ENCODE measurements around the gene STX10.
"Not testable (repeated sequence)": the region's sequence is repeated elsewhere in the genome, so short reads cannot be mapped to it uniquely, and the experiment has no call there.

STX10 gene

GRCh38 chr19:13152974-13153568 lies 2.9 kb upstream of the STX10 start:
- TF ChIP-seq CTCF (IDR thresholded peaks at IDR 0.05; ENCODE audit: extremely low read depth, insufficient read depth, missing control alignments): peak; percentile 42
- in situ Hi-C loops (cut with MboI; ENCODE audit: low pct_unique_long_range_greater_than_20kb, low sequenced_read_pairs, unreplicated experiment): no loop called here
- DNase-seq (ENCODE audit: low spot score): peak; percentile 95

DNA sequence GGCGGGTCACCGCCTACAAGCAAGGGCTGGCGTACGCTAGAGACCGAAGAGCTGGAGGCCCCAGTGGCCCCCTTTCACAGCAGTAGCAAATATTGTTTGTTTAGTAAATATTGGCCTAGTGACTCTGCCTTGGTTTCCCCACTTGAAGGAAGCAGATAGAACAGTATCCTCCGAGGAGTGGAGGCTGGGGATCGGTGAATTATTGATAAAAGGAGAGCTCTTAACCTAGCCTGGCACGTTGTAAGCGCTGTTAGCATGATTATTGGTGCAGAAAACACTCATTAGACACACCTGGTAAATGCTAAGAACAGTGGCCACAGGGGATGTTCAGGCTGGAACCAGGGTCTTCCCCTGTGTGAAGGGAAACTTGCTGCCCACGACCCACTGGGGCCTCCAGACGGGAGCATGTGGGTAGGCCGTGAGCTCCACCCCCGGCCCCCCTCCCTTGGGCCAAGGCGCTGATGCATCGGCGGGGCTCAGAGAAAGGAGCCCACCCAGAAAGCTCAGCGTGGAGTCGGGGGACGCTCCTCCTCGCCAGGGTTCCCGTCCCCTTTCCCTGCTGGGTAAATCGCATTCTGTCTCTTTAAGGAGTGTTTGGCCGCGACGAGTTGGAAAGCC lies 2.3 kb upstream of the STX10 start:
- TF ChIP-seq CTCF (IDR thresholded peaks at IDR 0.05; ENCODE audit: extremely low read depth, insufficient read depth, missing control alignments): no peak
- in situ Hi-C loops (cut with MboI; ENCODE audit: low pct_unique_long_range_greater_than_20kb, low sequenced_read_pairs, unreplicated experiment): no loop called here
- DNase-seq (ENCODE audit: low spot score): no peak

DNA sequence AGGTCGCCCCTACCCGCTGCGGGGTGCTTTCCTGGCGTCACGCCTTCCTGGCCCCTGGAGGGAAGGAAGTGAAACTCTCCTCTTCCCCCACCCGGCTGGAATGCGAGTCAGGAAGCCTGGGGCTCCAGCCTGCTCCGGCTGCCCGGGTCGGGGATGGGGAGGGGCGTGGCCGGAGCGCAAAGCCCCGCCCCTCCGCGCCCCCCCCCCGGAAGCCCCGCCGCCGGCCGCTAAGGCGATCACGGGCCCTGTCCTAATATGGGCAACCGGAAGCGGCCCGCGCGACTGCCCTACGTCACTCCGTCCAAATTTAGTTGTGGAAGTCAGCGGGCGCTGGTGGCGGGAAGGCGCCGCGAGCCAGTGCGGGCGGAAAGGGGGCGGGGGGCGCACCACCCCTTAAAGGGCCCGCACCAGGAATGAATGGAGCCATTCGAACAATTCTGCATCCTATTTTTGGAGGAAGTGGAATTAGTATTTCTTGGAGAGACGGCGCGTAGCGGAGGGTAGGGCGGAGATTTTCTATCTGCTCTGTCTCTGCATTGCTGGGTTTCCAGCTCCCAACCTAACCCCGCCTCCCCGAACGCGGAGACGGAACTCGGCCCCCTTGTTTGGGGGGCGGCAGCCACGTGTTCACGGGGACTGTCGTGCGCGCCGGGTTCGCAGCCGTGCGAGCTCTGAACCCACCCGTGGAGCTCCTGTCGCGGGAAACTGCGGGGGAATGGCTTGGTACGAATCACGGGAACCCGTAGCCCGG lies 1.6 kb upstream of the STX10 start:
- peak; percentile 98 for DNase-seq (ENCODE audit: low spot score)
- no peak for TF ChIP-seq CTCF (IDR thresholded peaks at IDR 0.05; ENCODE audit: extremely low read depth, insufficient read depth, missing control alignments)
- in situ Hi-C loops (cut with MboI; ENCODE audit: low pct_unique_long_range_greater_than_20kb, low sequenced_read_pairs, unreplicated experiment): no loop called here

- in situ Hi-C loops (cut with MboI; ENCODE audit: low pct_unique_long_range_greater_than_20kb, low sequenced_read_pairs, unreplicated experiment): no loop called here
- no peak for TF ChIP-seq CTCF (IDR thresholded peaks at IDR 0.05; ENCODE audit: extremely low read depth, insufficient read depth, missing control alignments)
- peak; percentile 58 for DNase-seq (ENCODE audit: low spot score)
Measured at GRCh38 chr19:13150931-13151604, 893 bp upstream of the STX10 start.

- in situ Hi-C loops (cut with MboI; ENCODE audit: low pct_unique_long_range_greater_than_20kb, low sequenced_read_pairs, unreplicated experiment): no loop called here
- no peak for TF ChIP-seq CTCF (IDR thresholded peaks at IDR 0.05; ENCODE audit: extremely low read depth, insufficient read depth, missing control alignments)
- DNase-seq (ENCODE audit: low spot score): no peak
Measured at GRCh38 chr19:13149628-13150186, 468 bp downstream of the STX10 start.

GRCh38 chr19:13149173-13149627 lies 975 bp downstream of the STX10 start:
- in situ Hi-C loops (cut with MboI; ENCODE audit: low pct_unique_long_range_greater_than_20kb, low sequenced_read_pairs, unreplicated experiment); DNase-seq (ENCODE audit: low spot score): not testable (repeated sequence)
